ENCODE results near the gene LYRM9.

The LYRM9 gene

DNA sequence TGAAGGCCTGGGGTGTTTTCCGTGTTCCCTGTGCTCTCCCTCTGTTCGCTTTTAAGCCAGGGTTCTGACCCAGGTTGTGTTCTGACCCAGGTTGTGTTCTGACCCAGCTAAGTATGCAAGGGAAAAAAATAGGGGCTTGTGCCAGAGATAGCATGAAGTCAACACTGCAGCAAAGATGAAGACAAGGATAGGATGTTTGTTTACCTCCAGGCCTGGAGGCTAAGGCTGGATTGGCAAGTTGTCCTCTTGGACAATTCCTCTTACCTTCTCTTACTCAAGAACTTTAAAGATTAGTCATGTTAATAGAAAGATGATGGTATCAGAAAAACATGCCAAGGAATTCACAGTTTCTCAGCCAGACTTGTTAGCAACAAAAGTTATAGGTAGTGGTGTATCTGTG is 19.4 kb downstream of the LYRM9 start:
- TF ChIP-seq EZH2phosphoT487 (conservative IDR thresholded peaks at IDR 0.05; ENCODE audit: low read length) (no peak), CTCF (IDR thresholded peaks at IDR 0.05; ENCODE audit: insufficient read depth, low read length, poor library complexity, severe bottlenecking) (no peak)
- Histone ChIP-seq H4K20me1 (ENCODE audit: low read depth, low read length) (no peaks in the 10 kb centered on the region), H3K9me2 (replicated peaks; ENCODE audit: insufficient read depth, low read length) (no peaks in the 10 kb centered on the region), H3K4me2 (ENCODE audit: low read depth, low read length, poor library complexity, severe bottlenecking) (no peak overlapping the region), H3K36me3 (ENCODE audit: low read length) (no peaks in the 10 kb centered on the region), H3F3A (ENCODE audit: insufficient read depth) (no peaks in the 10 kb centered on the region), H3K27ac (ENCODE audit: low read depth, low read length) (no peak overlapping the region), H3K9ac (ENCODE audit: low read length) (no peak overlapping the region), H2AFZ (ENCODE audit: low read depth, low read length, severe bottlenecking) (no peak overlapping the region), H3K4me3 (ENCODE audit: insufficient read depth, low read length, poor library complexity, severe bottlenecking) (no peak overlapping the region), H3K27me3 (ENCODE audit: low read length) (no peaks in the 10 kb centered on the region), H3K79me2 (ENCODE audit: insufficient read depth, low read length) (no peaks in the 10 kb centered on the region), H3K9me3 (ENCODE audit: insufficient read depth, low read length) (no peaks in the 10 kb centered on the region)

- H3K4me2 ChIP-seq (ENCODE audit: low read depth, low read length, poor library complexity, severe bottlenecking), result no peak overlapping the region
- no peaks in the 10 kb centered on the region for H3K79me2 ChIP-seq (ENCODE audit: insufficient read depth, low read length)
- H3K9me2 ChIP-seq (replicated peaks; ENCODE audit: insufficient read depth, low read length), result no peaks in the 10 kb centered on the region
- no peak overlapping the region for H2AFZ ChIP-seq (ENCODE audit: low read depth, low read length, severe bottlenecking)
- TF ChIP-seq CTCF (IDR thresholded peaks at IDR 0.05; ENCODE audit: insufficient read depth, low read length, poor library complexity, severe bottlenecking) (no peak), EZH2phosphoT487 (conservative IDR thresholded peaks at IDR 0.05; ENCODE audit: low read length) (no peak)
- no peaks in the 10 kb centered on the region for H3K36me3 ChIP-seq (ENCODE audit: low read length)
- no peak overlapping the region for H3K27ac ChIP-seq (ENCODE audit: low read depth, low read length)
- no peaks in the 10 kb centered on the region for H3F3A ChIP-seq (ENCODE audit: insufficient read depth)
- no peaks in the 10 kb centered on the region for H3K9me3 ChIP-seq (ENCODE audit: insufficient read depth, low read length)
- no peaks in the 10 kb centered on the region for H3K27me3 ChIP-seq (ENCODE audit: low read length)
- H4K20me1 ChIP-seq (ENCODE audit: low read depth, low read length), result no peaks in the 10 kb centered on the region
- no peak overlapping the region for H3K4me3 ChIP-seq (ENCODE audit: insufficient read depth, low read length, poor library complexity, severe bottlenecking)
- H3K9ac ChIP-seq (ENCODE audit: low read length), result no peak overlapping the region
Measured at GRCh38 chr17:27873211-27873610, 20.0 kb downstream of the LYRM9 start.

- H3K4me2 ChIP-seq (ENCODE audit: low read depth, low read length, poor library complexity, severe bottlenecking), result no peak overlapping the region
Measured at GRCh38 chr17:27872776-27873175, 20.4 kb downstream of the LYRM9 start.

More at GRCh38 chr17:27872776-27873175, 20.4 kb downstream of the LYRM9 start:
- no peak for TF ChIP-seq EZH2phosphoT487 (conservative IDR thresholded peaks at IDR 0.05; ENCODE audit: low read length)
- TF ChIP-seq CTCF (IDR thresholded peaks at IDR 0.05; ENCODE audit: insufficient read depth, low read length, poor library complexity, severe bottlenecking), result no peak
- H3K9me3 ChIP-seq (ENCODE audit: insufficient read depth, low read length), result no peaks in the 10 kb centered on the region
- H3K36me3 ChIP-seq (ENCODE audit: low read length), result no peaks in the 10 kb centered on the region
- no peaks in the 10 kb centered on the region for H3F3A ChIP-seq (ENCODE audit: insufficient read depth)
- H3K27me3 ChIP-seq (ENCODE audit: low read length), result no peaks in the 10 kb centered on the region
- H3K4me3 ChIP-seq (ENCODE audit: insufficient read depth, low read length, poor library complexity, severe bottlenecking), result no peak overlapping the region
- H4K20me1 ChIP-seq (ENCODE audit: low read depth, low read length), result no peaks in the 10 kb centered on the region
- H3K9me2 ChIP-seq (replicated peaks; ENCODE audit: insufficient read depth, low read length), result no peaks in the 10 kb centered on the region
- no peak overlapping the region for H2AFZ ChIP-seq (ENCODE audit: low read depth, low read length, severe bottlenecking)
- no peak overlapping the region for H3K27ac ChIP-seq (ENCODE audit: low read depth, low read length)
- H3K9ac ChIP-seq (ENCODE audit: low read length), result no peak overlapping the region
- H3K79me2 ChIP-seq (ENCODE audit: insufficient read depth, low read length), result no peaks in the 10 kb centered on the region
